Skeletal muscle tissue (tissue), 4 donors: Measurements from ENCODE around the gene RHBDF1. TPM values are rescaled to one million over a fixed set of nuclear protein-coding genes. Genes with fewer than 3 reads are reported as not detected.
A peak's percentile ranks its signal among the peaks of the same experiment; 100 is the strongest.

Source experiments
- H3K27ac ChIP-seq: one replicate; pipeline ENCODE4 v1.7.0; 2013; ENCODE audit warnings: mild to moderate bottlenecking, low read depth, low read length, inconsistent platforms
- H3K27me3 ChIP-seq, 3 donors: one replicate each; pipeline ENCODE4 v1.7.0; 2013; ENCODE audit warnings: low read length in 3 of 3; ENCODE audit not compliant: control insufficient read depth in 3 of 3, insufficient read depth in 3 of 3
- H3K36me3 ChIP-seq, 3 donors: one replicate each; pipeline ENCODE4 v1.7.0; 2013; ENCODE audit warnings: low read length in 3 of 3; ENCODE audit not compliant: control insufficient read depth in 3 of 3, insufficient read depth in 3 of 3
- H3K4me1 ChIP-seq, 3 donors: one replicate each; pipeline ENCODE4 v1.7.0; 2013; ENCODE audit warnings: low read length in 3 of 3, mild to moderate bottlenecking in 3 of 3; ENCODE audit not compliant: control insufficient read depth in 3 of 3, insufficient read depth in 3 of 3
- H3K4me3 ChIP-seq, 3 donors: one replicate each; pipeline ENCODE4 v1.7.0; 2013; ENCODE audit warnings: low read length in 3 of 3
- H3K9ac ChIP-seq, 3 donors: one replicate each; pipeline ENCODE4 v1.7.0; 2013; ENCODE audit warnings: low read length in 3 of 3, mild to moderate bottlenecking in 3 of 3, moderate library complexity in 2 of 3, low read depth in 1 of 3
- H3K9me3 ChIP-seq, 3 donors: one replicate each; pipeline ENCODE4 v1.7.0; 2013; ENCODE audit warnings: low read length in 3 of 3; ENCODE audit not compliant: control insufficient read depth in 3 of 3
- total RNA-seq: library from RNA; depleted of rRNA; stranded (reverse); fragments of >200 nt; gene quantifications from one replicate; pipeline ENCODE4 v1.2.3, GENCODE V29; 2014
- donor health status: Osteomylitis.

Gene RHBDF1
- total RNA-seq, 1 donor from 2014 or later, result 19.8 TPM

GRCh38 chr16:106623-107324 lies 34.3 kb upstream of the RHBDF1 start:
- Histone ChIP-seq H3K9ac (no peak overlapping the region), H3K27ac (no peak overlapping the region), H3K27me3 (no peaks in the 10 kb centered on the region), H3K9me3 (no peaks in the 10 kb centered on the region), H3K4me1 (peaks cover 17 to 31% (median 26%) of the 10 kb centered on the region in 3 donors), H3K4me3 (no peak overlapping the region), H3K36me3 (peaks cover 19 to 23% (median 20%) of the 10 kb centered on the region in 3 donors)

DNA sequence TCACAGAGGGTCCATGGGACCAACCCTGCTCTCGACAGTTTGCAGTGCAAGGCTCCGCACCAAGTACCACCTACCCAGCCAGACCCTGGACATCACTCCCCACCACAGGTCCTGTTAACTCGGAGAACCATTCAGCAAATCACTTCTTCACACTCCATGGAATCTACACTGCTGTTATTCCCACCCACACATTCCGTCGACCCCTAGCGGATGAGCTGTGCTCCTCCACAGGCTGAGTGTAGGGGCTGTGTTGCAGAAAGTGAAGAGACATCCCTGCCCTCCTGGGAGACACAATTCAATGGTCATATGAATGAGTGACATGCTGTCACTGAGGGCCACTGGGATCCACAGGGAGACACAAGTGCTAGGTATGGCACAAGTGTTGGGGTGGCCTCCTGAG lies 33.1 kb upstream of the RHBDF1 start:
- Histone ChIP-seq H3K27me3 (no peaks in the 10 kb centered on the region), H3K9ac (no peak overlapping the region), H3K4me3 (no peak overlapping the region), H3K9me3 (no peaks in the 10 kb centered on the region), H3K4me1 (peaks cover 27 to 40% (median 36%) of the 10 kb centered on the region in 3 donors), H3K27ac (no peak overlapping the region), H3K36me3 (peaks cover 16 to 20% (median 20%) of the 10 kb centered on the region in 3 donors)

GRCh38 chr16:104928-105327 lies 32.5 kb upstream of the RHBDF1 start:
- Histone ChIP-seq H3K4me1 (peaks cover 27 to 43% (median 36%) of the 10 kb centered on the region in 3 donors), H3K36me3 (peaks cover 12 to 21% (median 18%) of the 10 kb centered on the region in 3 donors), H3K4me3 (no peak overlapping the region)

DNA sequence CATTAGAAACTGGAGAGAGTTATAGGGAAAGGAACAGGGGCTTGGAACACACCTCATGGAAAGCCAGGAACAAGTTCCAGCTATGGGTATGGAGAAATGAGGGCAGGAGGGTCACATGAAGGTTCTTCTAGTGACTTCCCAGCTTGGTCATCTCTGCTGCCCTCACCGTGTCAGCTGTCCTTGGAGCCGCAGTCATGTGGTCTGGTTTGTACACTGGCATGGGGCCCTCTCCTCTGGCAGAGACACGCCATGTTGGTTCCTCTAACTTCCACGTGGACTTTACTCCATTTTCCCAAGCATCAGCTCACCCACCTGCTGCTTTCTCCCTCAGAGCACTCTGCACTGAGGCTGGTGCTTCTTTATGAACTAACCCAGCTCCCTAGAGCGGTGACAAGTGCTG lies 31.9 kb upstream of the RHBDF1 start:
- Histone ChIP-seq H3K4me1 (peaks cover 27 to 43% (median 36%) of the 10 kb centered on the region in 3 donors), H3K36me3 (peaks cover 8 to 18% (median 15%) of the 10 kb centered on the region in 3 donors), H3K4me3 (no peak overlapping the region), H3K27ac (peak overlapping the region; percentile 13), H3K9me3 (no peaks in the 10 kb centered on the region), H3K9ac (no peak overlapping the region), H3K27me3 (no peaks in the 10 kb centered on the region)

More at GRCh38 chr16:104928-105327, 32.5 kb upstream of the RHBDF1 start:
- Histone ChIP-seq H3K9me3 (no peaks in the 10 kb centered on the region), H3K9ac (peak overlapping the region in 1 of 3 donors; percentile 3), H3K27me3 (no peaks in the 10 kb centered on the region), H3K27ac (peak overlapping the region; percentile 13)

DNA sequence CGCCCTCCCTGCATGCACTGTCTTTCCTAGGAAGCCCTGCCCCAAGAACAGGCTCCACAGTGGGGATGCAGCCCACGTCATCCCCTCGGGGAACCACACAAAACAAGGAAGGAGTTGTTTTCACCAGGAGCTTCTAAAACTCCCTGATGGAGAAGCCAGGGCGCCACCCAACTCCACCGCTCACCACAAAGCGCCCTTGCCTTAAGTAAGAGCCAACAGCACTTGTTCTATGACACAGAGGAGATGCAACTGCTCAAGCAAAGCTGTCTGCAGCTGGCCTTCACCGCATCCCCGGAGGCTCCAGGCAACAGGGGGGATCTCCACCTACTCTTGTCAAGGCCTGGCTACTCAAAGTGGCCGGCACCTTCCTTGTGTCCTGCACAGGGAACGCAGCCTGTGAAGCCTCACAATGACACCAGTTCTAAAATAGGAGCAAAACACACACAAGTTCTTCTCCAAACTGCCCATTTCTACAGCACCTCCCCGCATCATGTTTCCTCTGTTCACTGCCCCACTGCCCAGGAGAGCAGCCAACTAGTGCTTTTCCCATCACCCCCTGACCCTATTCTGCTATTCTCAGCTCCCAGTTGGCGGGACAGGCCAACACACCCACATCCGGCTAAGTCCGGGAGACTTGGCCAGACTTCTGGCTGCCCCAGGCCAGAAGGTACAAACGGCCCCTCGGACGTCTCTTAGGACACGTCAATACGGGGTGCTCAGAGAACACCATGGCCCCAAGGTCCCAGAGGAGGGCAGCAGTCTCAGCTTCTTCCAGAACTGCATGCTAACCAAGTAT lies 29.8 kb upstream of the RHBDF1 start:
- Histone ChIP-seq H3K4me1 (peaks cover 39 to 55% (median 52%) of the 10 kb centered on the region in 3 donors), H3K4me3 (peak overlapping the region; percentile 41 to 48 (median 46)), H3K27ac (peak overlapping the region; percentile 69), H3K9me3 (no peaks in the 10 kb centered on the region), H3K27me3 (no peaks in the 10 kb centered on the region), H3K9ac (peak overlapping the region; percentile 7 to 64 (median 45)), H3K36me3 (peaks cover 15 to 21% (median 18%) of the 10 kb centered on the region in 3 donors)

DNA sequence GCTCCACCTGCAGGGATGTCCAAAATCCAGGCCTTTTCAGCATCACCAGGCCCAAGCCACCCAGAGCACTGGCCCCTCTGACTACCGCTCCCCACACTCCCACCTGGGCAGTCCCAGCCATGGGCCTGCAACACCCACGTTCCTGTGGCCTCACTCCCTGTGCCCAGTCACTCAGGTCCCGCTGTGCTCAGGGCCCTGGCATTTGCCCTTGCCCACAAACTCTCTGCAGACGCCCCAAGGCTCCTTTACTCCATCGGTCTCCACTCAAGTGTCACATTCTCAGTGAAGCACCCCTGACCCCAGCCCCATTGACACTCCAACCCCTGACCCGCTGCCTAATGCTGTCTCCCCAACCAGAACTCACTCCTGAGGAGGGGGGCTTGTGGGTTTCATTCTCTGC lies 29.2 kb upstream of the RHBDF1 start:
- H3K27me3 ChIP-seq, result no peaks in the 10 kb centered on the region
- H3K27ac ChIP-seq, result peak overlapping the region; percentile 69
- H3K36me3 ChIP-seq, result peaks cover 15 to 21% (median 18%) of the 10 kb centered on the region in 3 donors
- peak overlapping the region in 2 of 3 donors; percentile 45 to 64 for H3K9ac ChIP-seq
- peak overlapping the region in 1 of 3 donors; percentile 46 for H3K4me3 ChIP-seq
- H3K4me1 ChIP-seq, result peaks cover 43 to 56% (median 53%) of the 10 kb centered on the region in 3 donors
- no peaks in the 10 kb centered on the region for H3K9me3 ChIP-seq

DNA sequence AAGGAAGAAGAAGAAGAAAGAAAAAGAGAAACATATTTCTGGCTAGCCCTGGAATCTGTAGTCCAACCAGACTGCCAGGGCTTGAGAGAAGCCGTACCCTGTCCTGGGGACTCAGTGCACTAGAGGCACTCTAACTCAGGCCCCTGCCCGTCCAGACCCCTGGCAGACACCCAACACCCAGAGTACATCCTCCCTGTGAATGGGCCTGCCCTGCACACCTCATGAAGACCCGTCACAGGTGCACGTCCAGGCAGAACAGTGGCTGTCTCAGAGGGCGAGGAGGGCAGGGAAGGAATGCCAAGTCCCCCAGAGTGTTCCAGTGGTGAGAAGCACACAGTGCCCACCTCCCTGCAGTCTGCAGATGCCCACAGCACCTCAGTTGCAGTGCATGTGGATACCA lies 28.6 kb upstream of the RHBDF1 start:
- H3K27me3 ChIP-seq, result no peaks in the 10 kb centered on the region
- no peak overlapping the region for H3K4me3 ChIP-seq
- peak overlapping the region; percentile 69 for H3K27ac ChIP-seq
- H3K36me3 ChIP-seq, result peaks cover 18 to 24% (median 18%) of the 10 kb centered on the region in 3 donors
- H3K9ac ChIP-seq, result peak overlapping the region in 2 of 3 donors; percentile 7 to 45
- H3K4me1 ChIP-seq, result peaks cover 43 to 56% (median 53%) of the 10 kb centered on the region in 3 donors
- no peaks in the 10 kb centered on the region for H3K9me3 ChIP-seq

DNA sequence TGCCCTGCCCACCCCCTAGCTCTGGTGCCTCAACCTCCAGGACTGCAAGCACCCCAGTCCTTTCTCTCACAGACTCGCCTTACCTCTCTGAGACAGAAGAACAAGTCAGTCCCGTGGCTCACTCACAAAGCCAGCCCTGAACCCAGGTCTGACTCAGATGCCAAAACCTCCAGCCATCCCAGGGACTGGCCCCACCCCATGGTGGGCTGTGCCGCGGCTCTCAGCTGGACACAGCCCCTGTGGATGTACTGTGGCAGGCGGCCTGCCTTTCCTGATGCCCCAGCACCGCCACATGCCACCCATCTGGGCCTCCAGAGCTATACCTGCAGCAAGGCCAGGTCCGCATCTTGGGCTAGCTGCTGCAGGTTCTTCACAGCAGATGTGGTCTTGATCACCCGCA lies 25.4 kb upstream of the RHBDF1 start:
- Histone ChIP-seq H3K4me3 (no peak overlapping the region), H3K9me3 (no peaks in the 10 kb centered on the region), H3K4me1 (peaks cover 36 to 49% (median 41%) of the 10 kb centered on the region in 3 donors), H3K9ac (no peak overlapping the region), H3K27ac (no peak overlapping the region), H3K36me3 (peaks cover 14 to 17% (median 16%) of the 10 kb centered on the region in 3 donors), H3K27me3 (no peaks in the 10 kb centered on the region)

DNA sequence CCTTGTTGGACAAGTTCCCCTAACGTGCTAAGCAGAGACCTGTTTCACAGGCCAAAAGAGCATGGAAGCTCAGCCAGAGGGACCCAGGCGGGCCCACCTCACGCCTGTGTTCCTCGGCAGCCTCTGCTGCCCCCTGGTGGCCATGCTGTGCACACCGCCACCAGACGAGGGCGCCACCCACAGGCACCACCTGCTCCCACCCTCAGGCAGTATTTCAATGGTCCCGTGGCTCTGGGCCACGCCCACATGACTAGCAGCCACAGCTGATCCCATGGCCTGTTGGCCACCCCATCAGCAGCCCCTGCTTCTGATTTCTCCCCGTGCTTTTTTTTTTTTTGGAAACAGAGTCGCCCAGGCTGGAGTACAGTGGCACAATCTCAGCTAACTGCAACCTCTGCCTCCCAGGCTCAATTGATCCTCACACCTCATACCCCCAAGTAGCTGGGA lies 24.5 kb upstream of the RHBDF1 start:
- no peak overlapping the region for H3K9ac ChIP-seq
- peaks cover 16 to 19% (median 17%) of the 10 kb centered on the region in 3 donors for H3K36me3 ChIP-seq
- no peak overlapping the region for H3K4me3 ChIP-seq
- H3K9me3 ChIP-seq, result no peaks in the 10 kb centered on the region
- H3K27ac ChIP-seq, result no peak overlapping the region
- peaks cover 28 to 49% (median 41%) of the 10 kb centered on the region in 3 donors for H3K4me1 ChIP-seq
- H3K27me3 ChIP-seq, result no peaks in the 10 kb centered on the region

DNA sequence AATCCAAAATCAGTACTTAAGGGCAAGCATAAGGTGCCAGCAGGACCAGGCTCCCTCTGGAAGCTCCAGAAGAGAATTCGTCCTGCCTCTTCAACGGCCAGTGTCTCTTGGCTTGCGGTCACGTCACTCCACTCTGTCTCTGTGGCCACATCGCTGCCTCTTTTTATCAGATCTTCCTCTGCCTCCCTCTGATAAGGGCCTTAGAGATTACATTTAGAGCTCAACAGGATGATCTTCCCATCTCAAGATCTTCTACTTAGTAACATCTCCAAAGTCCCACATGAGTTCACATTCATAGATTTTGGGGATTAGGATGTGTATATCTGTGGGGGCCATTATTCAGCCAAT lies 22.5 kb upstream of the RHBDF1 start:
- Histone ChIP-seq H3K27ac (no peak overlapping the region), H3K9me3 (no peaks in the 10 kb centered on the region), H3K36me3 (peaks cover 18 to 24% (median 19%) of the 10 kb centered on the region in 3 donors), H3K27me3 (no peaks in the 10 kb centered on the region), H3K4me3 (no peak overlapping the region), H3K4me1 (peaks cover 26 to 44% (median 38%) of the 10 kb centered on the region in 3 donors), H3K9ac (no peak overlapping the region)
